ENCODE results near the gene ABHD3. TPM values are rescaled to one million over a fixed set of nuclear protein-coding genes. Genes with fewer than 3 reads are reported as not detected.

The ABHD3 gene
- total RNA-seq, 1 experiment from 2014 or later = 45.4 TPM

DNA sequence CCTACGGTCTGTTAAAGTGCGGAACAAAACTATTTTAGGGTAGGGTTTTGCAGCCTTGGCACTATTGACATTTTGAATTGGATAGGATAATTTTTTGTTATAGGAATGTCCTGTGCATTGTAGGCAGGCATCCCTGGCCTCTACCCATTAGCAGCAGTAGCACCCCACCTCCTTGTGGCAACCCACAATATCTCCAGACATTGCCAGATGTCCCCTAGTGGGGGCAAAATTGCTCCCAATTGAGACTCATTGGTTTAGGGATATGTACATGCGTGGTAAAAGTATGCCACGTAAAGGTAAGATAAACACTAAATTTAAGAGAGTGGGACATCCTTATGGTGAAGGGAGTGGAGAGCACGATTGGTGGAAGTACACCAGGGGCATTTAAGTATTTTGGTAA lies 40.7 kb upstream of the ABHD3 start:
- Histone ChIP-seq H3K9me3 (ENCODE audit: low read depth, low read length, poor library complexity, severe bottlenecking) (no peaks in the 10 kb centered on the region), H3K4me3 (ENCODE audit: low read depth, low read length, poor library complexity, severe bottlenecking) (no peak overlapping the region), H3K36me3 (ENCODE audit: insufficient read depth, low read length, poor library complexity, severe bottlenecking) (no peaks in the 10 kb centered on the region), H3K27me3 (replicated peaks; ENCODE audit: insufficient read depth, low read depth, low read length, poor library complexity) (no peaks in the 10 kb centered on the region), H3K4me1 (ENCODE audit: insufficient read depth, low read length, poor library complexity, severe bottlenecking) (peaks cover 30% of the 10 kb centered on the region), H3K27ac (ENCODE audit: low read depth, low read length, poor library complexity, severe bottlenecking) (no peak overlapping the region)
- ChIA-PET POLR2A (ENCODE audit: low non-redundant PET) (no interaction called here), CTCF (no interaction called here)
- DNase-seq (ENCODE audit: low spot score) = no peak
- no peak for TF ChIP-seq EZH2 (IDR thresholded peaks at IDR 0.05; ENCODE audit: borderline replicate concordance, low read depth, low read length, poor library complexity, severe bottlenecking)
- TF ChIP-seq, protein P1, sequence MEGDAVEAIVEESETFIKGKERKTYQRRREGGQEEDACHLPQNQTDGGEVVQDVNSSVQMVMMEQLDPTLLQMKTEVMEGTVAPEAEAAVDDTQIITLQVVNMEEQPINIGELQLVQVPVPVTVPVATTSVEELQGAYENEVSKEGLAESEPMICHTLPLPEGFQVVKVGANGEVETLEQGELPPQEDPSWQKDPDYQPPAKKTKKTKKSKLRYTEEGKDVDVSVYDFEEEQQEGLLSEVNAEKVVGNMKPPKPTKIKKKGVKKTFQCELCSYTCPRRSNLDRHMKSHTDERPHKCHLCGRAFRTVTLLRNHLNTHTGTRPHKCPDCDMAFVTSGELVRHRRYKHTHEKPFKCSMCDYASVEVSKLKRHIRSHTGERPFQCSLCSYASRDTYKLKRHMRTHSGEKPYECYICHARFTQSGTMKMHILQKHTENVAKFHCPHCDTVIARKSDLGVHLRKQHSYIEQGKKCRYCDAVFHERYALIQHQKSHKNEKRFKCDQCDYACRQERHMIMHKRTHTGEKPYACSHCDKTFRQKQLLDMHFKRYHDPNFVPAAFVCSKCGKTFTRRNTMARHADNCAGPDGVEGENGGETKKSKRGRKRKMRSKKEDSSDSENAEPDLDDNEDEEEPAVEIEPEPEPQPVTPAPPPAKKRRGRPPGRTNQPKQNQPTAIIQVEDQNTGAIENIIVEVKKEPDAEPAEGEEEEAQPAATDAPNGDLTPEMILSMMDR (conservative IDR thresholded peaks at IDR 0.05; ENCODE audit: low read depth, low read length) = peak; percentile 21; the same call in 1 of the 2 replicates
- intact Hi-C loops (cut with micrococcal nuclease; ENCODE audit: unreplicated experiment) = loop anchor here (10.0 kb wide), 1 partner anchor 130 kb away; the partner anchor contains the start of gene SNRPD1
- BruUV-seq (replicated peaks) = no TSS peak

DNA sequence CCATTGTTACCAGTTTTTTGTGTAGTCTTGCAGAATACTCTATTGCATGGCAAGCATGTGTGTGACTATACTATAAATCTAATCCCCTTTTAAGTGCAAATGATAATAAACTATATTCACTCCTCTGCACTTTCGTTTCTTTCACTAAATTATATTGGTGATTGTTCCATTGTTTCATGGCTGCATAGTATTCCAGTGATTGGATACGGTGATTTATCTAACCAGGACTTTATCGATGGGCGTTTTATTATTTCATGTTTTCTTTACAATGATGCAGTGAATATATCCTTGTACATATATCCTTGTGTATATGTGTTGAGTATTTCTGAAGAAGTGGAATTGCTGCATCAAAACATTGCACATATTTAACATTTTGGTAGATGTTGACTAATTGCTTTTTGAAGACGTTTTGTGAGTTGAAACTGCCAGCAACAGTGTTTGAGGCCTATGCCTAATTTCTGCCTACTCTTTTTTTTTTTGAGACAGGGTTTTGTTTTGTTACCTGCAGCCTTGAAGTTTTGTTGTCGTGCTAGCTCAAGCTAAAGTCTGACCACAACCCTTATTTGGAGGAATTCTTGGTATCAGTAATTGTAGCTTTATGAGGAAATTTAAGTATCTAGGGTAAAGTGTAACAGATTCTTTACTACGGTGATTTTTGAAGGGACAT lies 38.7 kb upstream of the ABHD3 start:
- Histone ChIP-seq H3K9me3 (ENCODE audit: low read depth, low read length, poor library complexity, severe bottlenecking) (no peaks in the 10 kb centered on the region), H3K27ac (ENCODE audit: low read depth, low read length, poor library complexity, severe bottlenecking) (no peak overlapping the region), H3K4me3 (ENCODE audit: low read depth, low read length, poor library complexity, severe bottlenecking) (peak overlapping the region; percentile 92), H3K27me3 (replicated peaks; ENCODE audit: insufficient read depth, low read depth, low read length, poor library complexity) (no peaks in the 10 kb centered on the region), H3K4me1 (ENCODE audit: insufficient read depth, low read length, poor library complexity, severe bottlenecking) (peaks cover 36% of the 10 kb centered on the region), H3K36me3 (ENCODE audit: insufficient read depth, low read length, poor library complexity, severe bottlenecking) (no peaks in the 10 kb centered on the region)
- intact Hi-C loops (cut with micrococcal nuclease; ENCODE audit: unreplicated experiment) = loop anchor here (10.0 kb wide), 1 partner anchor 128 kb away; the partner anchor contains the start of gene SNRPD1
- no TSS peak for BruUV-seq (replicated peaks)
- TF ChIP-seq EZH2 (IDR thresholded peaks at IDR 0.05; ENCODE audit: borderline replicate concordance, low read depth, low read length, poor library complexity, severe bottlenecking) = no peak
- TF ChIP-seq, protein P1 (conservative IDR thresholded peaks at IDR 0.05; ENCODE audit: low read depth, low read length) = no peak
- no peak for DNase-seq (ENCODE audit: low spot score)
- POLR2A ChIA-PET (ENCODE audit: low non-redundant PET) = no interaction called here
- CTCF ChIA-PET = no interaction called here

DNA sequence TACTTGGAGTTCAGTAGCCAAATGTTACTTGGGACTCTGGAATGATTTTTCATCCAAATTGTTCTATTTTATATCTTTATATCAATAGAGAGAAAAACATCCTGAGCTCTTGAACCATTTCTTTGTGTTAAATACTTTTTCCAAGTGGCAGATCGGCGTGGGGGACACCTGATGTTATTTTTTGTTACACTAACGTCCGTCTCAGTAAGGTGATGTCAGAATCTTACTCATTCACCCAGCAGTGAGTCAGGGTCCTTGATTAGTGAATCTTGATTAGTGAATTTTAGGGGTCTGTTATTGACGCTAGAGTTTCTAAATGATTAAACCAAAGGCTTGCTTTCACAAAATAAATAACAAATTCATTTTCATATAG lies 37.7 kb upstream of the ABHD3 start:
- BruUV-seq (replicated peaks) = no TSS peak
- H3K36me3 ChIP-seq (ENCODE audit: insufficient read depth, low read length, poor library complexity, severe bottlenecking) = no peaks in the 10 kb centered on the region
- TF ChIP-seq EZH2 (IDR thresholded peaks at IDR 0.05; ENCODE audit: borderline replicate concordance, low read depth, low read length, poor library complexity, severe bottlenecking) = no peak
- TF ChIP-seq, protein P1 (conservative IDR thresholded peaks at IDR 0.05; ENCODE audit: low read depth, low read length) = no peak
- H3K4me1 ChIP-seq (ENCODE audit: insufficient read depth, low read length, poor library complexity, severe bottlenecking) = peaks cover 29% of the 10 kb centered on the region
- H3K27me3 ChIP-seq (replicated peaks; ENCODE audit: insufficient read depth, low read depth, low read length, poor library complexity) = no peaks in the 10 kb centered on the region
- CTCF ChIA-PET = interaction anchor here (0.6 kb wide), 1 partner anchor 15 kb away, joined by 5 read pairs; no protein-coding TSS in a partner anchor
- H3K9me3 ChIP-seq (ENCODE audit: low read depth, low read length, poor library complexity, severe bottlenecking) = no peaks in the 10 kb centered on the region
- H3K4me3 ChIP-seq (ENCODE audit: low read depth, low read length, poor library complexity, severe bottlenecking) = peak overlapping the region; percentile 92
- H3K27ac ChIP-seq (ENCODE audit: low read depth, low read length, poor library complexity, severe bottlenecking) = peak overlapping the region; percentile 99
- POLR2A ChIA-PET (ENCODE audit: low non-redundant PET) = interaction anchor here (1.2 kb wide), 1 partner anchor 18 kb away, joined by 3 read pairs; no protein-coding TSS in a partner anchor
- DNase-seq (ENCODE audit: low spot score) = no peak
- intact Hi-C loops (cut with micrococcal nuclease; ENCODE audit: unreplicated experiment) = loop anchor here (10.0 kb wide), 1 partner anchor 128 kb away; the partner anchor contains the start of gene SNRPD1

Data from A673 (cell line).